Thoracic aorta (tissue), 2 donors: Measurements from ENCODE around the gene SLC41A2. TPM values are rescaled to one million over a fixed set of nuclear protein-coding genes. Genes with fewer than 3 reads are reported as not detected.
"Not testable (repeated sequence)": the region's sequence is repeated elsewhere in the genome, so short reads cannot be mapped to it uniquely, and the experiment has no call there.

Source experiments
- ATAC-seq: fragments of 150-250 bp; one replicate; pipeline ENCODE4 v1.8.0; 2017; ENCODE audit warnings: low read depth; ENCODE audit not compliant: insufficient number of reproducible peaks, low FRiP score
- DNase-seq: peaks from one replicate; pipeline ENCODE4 v3.0.0-alpha.2; 2020; ENCODE audit warnings: low spot score
- H3K27ac ChIP-seq, 2 donors: fragments of 200-600 bp; sonication (generic); 1 replicate in 1 of 2; 2 replicates in 1 of 2; pipeline ENCODE4 v1.5.1; 2016; ENCODE audit warnings: mild to moderate bottlenecking in 2 of 2, moderate library complexity in 2 of 2
- H3K27me3 ChIP-seq: fragments of 200-600 bp; sonication (generic); replicated peaks from 2 replicates; pipeline ENCODE4 v1.6.0; 2016; ENCODE audit warnings: mild to moderate bottlenecking; ENCODE audit not compliant: insufficient read depth
- H3K36me3 ChIP-seq: fragments of 200-600 bp; sonication (generic); one replicate; pipeline ENCODE4 v1.5.1; 2016
- H3K4me1 ChIP-seq, 2 donors: fragments of 200-600 bp; sonication (generic); 1 replicate in 1 of 2; 2 replicates in 1 of 2; pipeline versions ENCODE4 v1.5.1 to v1.6.0; 2016; ENCODE audit warnings: low read depth in 2 of 2, mild to moderate bottlenecking in 1 of 2; ENCODE audit not compliant: control insufficient read depth in 1 of 2
- H3K4me3 ChIP-seq: fragments of 200-600 bp; sonication (generic); 2 replicates; pipeline ENCODE4 v1.5.1; 2016; ENCODE audit warnings: mild to moderate bottlenecking
- H3K9me3 ChIP-seq: fragments of 200-600 bp; sonication (generic); 2 replicates; pipeline ENCODE4 v1.5.1; 2016
- total RNA-seq, 2 donors: library from RNA; depleted of rRNA; stranded (reverse); fragments of >200 nt; gene quantifications; one replicate each; pipeline versions ENCODE4 v1.1.0 to v1.2.3, GENCODE V29; 2016
- TF ChIP-seq, protein P1 (sequence below): fragments of 200-600 bp; sonication (generic); IDR thresholded peaks from one replicate; pipeline ENCODE4 v1.5.1; 2019; ENCODE audit warnings: antibody characterized with exemption

Gene SLC41A2
- total RNA-seq, 2 donors from 2014 or later, result 67.1 to 165 TPM

DNA sequence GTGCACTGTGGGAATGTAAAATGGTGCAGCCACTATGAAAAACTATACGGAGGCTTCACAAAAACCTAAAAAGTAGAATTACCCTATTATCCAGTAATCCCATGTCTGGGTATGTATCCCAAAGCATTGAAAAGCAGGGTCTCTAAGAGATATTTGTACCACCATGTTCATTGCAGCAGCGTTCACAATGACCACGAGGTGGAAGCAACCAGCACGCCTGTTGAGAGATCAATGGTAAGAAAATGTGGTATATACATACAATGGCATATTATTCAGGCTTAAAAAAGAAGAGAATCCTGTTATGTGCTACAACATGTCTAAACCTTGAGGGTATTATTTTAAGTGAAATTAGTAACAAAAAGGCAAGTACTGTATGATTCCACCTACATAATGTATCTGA lies 27.1 kb upstream of the SLC41A2 start:
- ATAC-seq (no peak), DNase-seq (no peak)
- H3K36me3 ChIP-seq, result no peaks in the 10 kb centered on the region
- H3K27me3 ChIP-seq, result no peaks in the 10 kb centered on the region
- no peaks in the 10 kb centered on the region for H3K9me3 ChIP-seq
- no peak overlapping the region for H3K4me3 ChIP-seq
- peaks cover 11 to 19% of the 10 kb centered on the region in 2 donors for H3K4me1 ChIP-seq
- TF ChIP-seq, protein P1, sequence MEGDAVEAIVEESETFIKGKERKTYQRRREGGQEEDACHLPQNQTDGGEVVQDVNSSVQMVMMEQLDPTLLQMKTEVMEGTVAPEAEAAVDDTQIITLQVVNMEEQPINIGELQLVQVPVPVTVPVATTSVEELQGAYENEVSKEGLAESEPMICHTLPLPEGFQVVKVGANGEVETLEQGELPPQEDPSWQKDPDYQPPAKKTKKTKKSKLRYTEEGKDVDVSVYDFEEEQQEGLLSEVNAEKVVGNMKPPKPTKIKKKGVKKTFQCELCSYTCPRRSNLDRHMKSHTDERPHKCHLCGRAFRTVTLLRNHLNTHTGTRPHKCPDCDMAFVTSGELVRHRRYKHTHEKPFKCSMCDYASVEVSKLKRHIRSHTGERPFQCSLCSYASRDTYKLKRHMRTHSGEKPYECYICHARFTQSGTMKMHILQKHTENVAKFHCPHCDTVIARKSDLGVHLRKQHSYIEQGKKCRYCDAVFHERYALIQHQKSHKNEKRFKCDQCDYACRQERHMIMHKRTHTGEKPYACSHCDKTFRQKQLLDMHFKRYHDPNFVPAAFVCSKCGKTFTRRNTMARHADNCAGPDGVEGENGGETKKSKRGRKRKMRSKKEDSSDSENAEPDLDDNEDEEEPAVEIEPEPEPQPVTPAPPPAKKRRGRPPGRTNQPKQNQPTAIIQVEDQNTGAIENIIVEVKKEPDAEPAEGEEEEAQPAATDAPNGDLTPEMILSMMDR, result no peak
- H3K27ac ChIP-seq, result no peak overlapping the region

DNA sequence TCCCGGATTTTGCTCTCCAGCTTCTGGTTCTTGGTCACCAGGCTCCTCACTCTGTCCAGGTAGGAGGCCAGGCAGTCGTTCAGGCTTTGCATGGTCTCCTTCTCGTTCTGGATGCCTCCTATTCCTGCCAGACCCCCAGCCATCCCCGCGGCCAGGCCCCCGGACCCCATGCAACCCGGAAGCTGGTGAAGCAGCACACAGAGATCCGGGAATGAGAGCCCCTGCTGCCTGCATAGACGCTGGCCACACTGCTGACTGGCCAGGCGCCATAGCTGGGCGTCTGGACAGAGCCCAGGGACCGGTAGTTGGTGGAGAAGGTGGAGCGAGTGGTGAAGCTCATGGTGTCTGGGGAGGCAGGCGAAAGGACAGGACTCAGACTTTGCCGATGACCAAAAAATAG lies 19.6 kb upstream of the SLC41A2 start:
- not testable (repeated sequence) for DNase-seq, H3K36me3 ChIP-seq, H3K9me3 ChIP-seq, H3K27me3 ChIP-seq, H3K27ac ChIP-seq, H3K4me1 ChIP-seq, H3K4me3 ChIP-seq, ATAC-seq

DNA sequence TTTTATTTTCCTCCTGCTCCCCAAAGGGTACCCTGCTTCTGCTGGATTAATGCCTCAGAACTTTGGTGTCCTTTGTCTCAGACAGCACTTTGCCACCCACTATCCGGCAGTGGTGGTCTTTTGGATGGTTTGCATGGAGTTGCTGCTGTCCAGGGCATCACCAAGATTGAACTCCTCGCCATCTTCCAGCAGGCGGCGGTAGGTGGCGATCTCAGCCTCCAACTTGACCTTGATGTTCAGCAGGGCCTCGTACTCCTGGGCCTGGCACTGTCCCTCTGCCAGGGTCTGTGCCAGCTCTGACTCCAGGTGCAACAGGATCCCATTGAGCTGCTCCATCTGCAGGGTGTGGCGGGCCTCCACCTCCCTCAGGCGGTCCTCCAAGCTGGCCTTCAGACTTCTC lies 18.6 kb upstream of the SLC41A2 start:
- peaks cover 0 to under 1% of the 10 kb centered on the region in 2 donors for H3K4me1 ChIP-seq
- no peaks in the 10 kb centered on the region for H3K27me3 ChIP-seq
- no peak overlapping the region for H3K27ac ChIP-seq
- TF ChIP-seq, protein P1, result no peak
- no peaks in the 10 kb centered on the region for H3K9me3 ChIP-seq
- no peaks in the 10 kb centered on the region for H3K36me3 ChIP-seq
- no peak for ATAC-seq
- no peak for DNase-seq
- no peak overlapping the region for H3K4me3 ChIP-seq

DNA sequence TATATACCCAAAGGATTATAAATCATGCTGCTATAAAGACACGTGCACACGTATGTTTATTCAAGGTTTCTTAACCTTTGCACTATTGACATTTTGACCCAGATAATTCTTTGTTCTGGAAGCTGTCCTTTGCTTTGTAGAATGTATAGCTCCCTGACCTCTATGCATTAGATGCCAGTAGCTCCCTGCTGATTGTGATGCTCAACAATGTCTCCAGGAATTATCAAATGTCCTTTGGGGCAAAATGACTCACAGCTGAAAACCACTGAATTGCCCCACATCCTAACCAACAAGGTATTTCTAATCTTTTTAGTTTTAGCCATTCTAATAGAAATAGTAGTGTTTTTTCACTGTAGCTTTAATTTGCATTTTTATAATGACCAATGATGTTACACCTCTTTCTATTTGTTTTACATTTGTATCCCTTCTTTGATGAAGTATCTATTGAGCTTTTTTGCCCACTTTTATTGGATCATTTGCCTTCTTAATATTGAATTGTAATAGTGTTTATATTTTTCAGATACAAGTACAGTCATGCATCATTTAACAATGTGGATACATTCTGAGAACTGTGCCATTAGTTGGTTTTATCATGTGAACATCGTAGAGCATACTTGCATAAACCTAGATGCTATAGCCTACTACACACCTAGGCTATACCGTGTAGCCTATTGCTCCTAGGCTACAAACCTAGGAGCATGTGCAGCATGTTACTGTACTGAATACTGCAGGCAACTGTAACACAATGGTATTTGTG lies 17.7 kb upstream of the SLC41A2 start:
- TF ChIP-seq, protein P1, result no peak
- H3K36me3 ChIP-seq, result no peaks in the 10 kb centered on the region
- no peak for DNase-seq
- no peaks in the 10 kb centered on the region for H3K9me3 ChIP-seq
- H3K4me1 ChIP-seq, result peaks cover 0 to 9% of the 10 kb centered on the region in 2 donors
- ATAC-seq, result no peak
- H3K4me3 ChIP-seq, result no peak overlapping the region
- no peaks in the 10 kb centered on the region for H3K27me3 ChIP-seq
- H3K27ac ChIP-seq, result no peak overlapping the region

DNA sequence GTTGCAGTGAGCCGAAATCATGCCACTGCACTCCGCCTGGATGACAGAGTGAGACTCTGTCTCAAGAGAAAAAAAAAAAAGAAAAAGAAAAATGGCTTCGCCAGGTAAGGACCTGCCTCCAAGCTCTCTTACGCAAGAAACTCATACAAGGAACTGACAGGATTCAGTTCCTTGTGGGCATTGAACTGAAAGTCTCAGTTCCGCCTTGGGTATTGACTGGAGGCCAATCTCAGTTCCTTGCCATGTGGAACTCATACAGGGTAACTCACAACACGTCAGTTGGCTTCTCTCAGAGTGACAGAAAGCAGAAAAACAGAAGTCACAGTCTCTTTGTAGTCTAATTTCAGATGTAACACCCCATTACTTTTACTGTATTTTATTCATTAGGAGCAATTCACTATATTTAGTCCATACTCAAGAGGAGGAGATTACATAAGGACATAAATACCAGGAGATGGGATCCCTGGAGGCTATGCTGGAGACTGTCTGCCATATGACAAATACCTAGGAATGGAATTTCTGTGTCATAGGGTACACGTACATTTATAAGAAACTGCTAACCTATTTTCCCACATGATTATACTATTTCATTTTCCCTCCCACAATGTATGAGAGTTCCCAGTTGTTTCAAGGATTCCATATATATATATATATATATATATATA lies 16.7 kb upstream of the SLC41A2 start:
- H3K36me3 ChIP-seq, result no peaks in the 10 kb centered on the region
- H3K27me3 ChIP-seq, result no peaks in the 10 kb centered on the region
- ATAC-seq (no peak), DNase-seq (no peak)
- H3K9me3 ChIP-seq, result no peaks in the 10 kb centered on the region
- no peak overlapping the region for H3K4me3 ChIP-seq
- peaks cover 0 to 9% of the 10 kb centered on the region in 2 donors for H3K4me1 ChIP-seq
- TF ChIP-seq, protein P1, result no peak
- no peak overlapping the region for H3K27ac ChIP-seq
